Gastrocnemius medialis (tissue), 4 donors: ENCODE results near the gene SPRED2. TPM values are rescaled to one million over a fixed set of nuclear protein-coding genes. Genes with fewer than 3 reads are reported as not detected.

Experiments used
- ATAC-seq, 2 donors: fragments of 150-250 bp; one replicate each; pipeline ENCODE4 v1.9.1; 2016
- DNase-seq, 2 donors: peaks; one replicate each; pipeline ENCODE4 v3.0.0-alpha.2; 2019
- H3K27ac ChIP-seq, 4 donors: fragments of 200-600 bp; sonication (generic); 1 replicate in 1 of 4; 2 replicates in 3 of 4; pipeline ENCODE4 v1.5.1; 2016 to 2018; ENCODE audit warnings: mild to moderate bottlenecking in 2 of 4, moderate library complexity in 1 of 4
- H3K27me3 ChIP-seq, 3 donors: fragments of 200-600 bp; sonication (generic) in 2 of 3; 1 replicate in 1 of 3; 2 replicates in 2 of 3; pipeline versions ENCODE4 v1.5.1 to v1.6.0; 2016 to 2019; ENCODE audit warnings: mild to moderate bottlenecking in 1 of 3, moderate library complexity in 1 of 3
- H3K36me3 ChIP-seq, 2 donors: fragments of 200-600 bp; sonication (generic) in 1 of 2; one replicate each; pipeline ENCODE4 v1.5.1; 2017 to 2018
- H3K4me1 ChIP-seq, 2 donors: fragments of 200-600 bp; sonication (generic) in 1 of 2; one replicate each; pipeline ENCODE4 v1.5.1; 2016 to 2017; ENCODE audit warnings: mild to moderate bottlenecking in 2 of 2
- H3K4me3 ChIP-seq, 4 donors: fragments of 200-600 bp; sonication (generic) in 3 of 4; 1 replicate in 1 of 4; 2 replicates in 3 of 4; pipeline ENCODE4 v1.5.1; 2016 to 2019; ENCODE audit warnings: mild to moderate bottlenecking in 2 of 4
- H3K9me3 ChIP-seq, 3 donors: fragments of 200-600 bp; sonication (generic) in 2 of 3; 1 replicate in 1 of 3; 2 replicates in 2 of 3; pipeline ENCODE4 v1.5.1; 2016 to 2019
- POLR2A ChIP-seq, 2 donors: fragments of 450-650 bp; IDR thresholded peaks; one replicate each; pipeline ENCODE4 v1.6.1; 2017; ENCODE audit warnings: antibody characterized with exemption in 2 of 2, mild to moderate bottlenecking in 2 of 2, moderate library complexity in 2 of 2
- in situ Hi-C, 4 donors: fragments of 200-750 bp; cut with MboI; loops; one replicate each; pipeline versions ENCODE4 v1.15.0 to v1.8.0; 2017; ENCODE audit warnings: low sequenced_read_pairs in 4 of 4
- intact Hi-C: fragments of 100-400 bp; cut with DNase I; formaldehyde crosslinking; loops from one replicate; pipeline ENCODE4 v1.15.1; 2023; ENCODE audit warnings: low total_unique reads
- total RNA-seq, 4 donors: library from RNA; depleted of rRNA; stranded (reverse); fragments of >200 nt; gene quantifications; one replicate each; pipeline versions ENCODE4 v1.1.0 to v1.2.3, GENCODE V29; 2016
- TF ChIP-seq, protein P1 (sequence below), 5 experiments: fragments of 450-650 bp in 3 of 5; fragments of 200-600 bp in 2 of 5; sonication (generic) in 2 of 5; IDR thresholded peaks in 4 of 5; conservative IDR thresholded peaks in 1 of 5; 1 replicate in 4 of 5; 2 replicates in 1 of 5; pipeline ENCODE4 v1.5.1; 2016 to 2019; ENCODE audit warnings: antibody characterized with exemption in 5 of 5, mild to moderate bottlenecking in 3 of 5, moderate library complexity in 3 of 5

SPRED2 gene
- total RNA-seq, 4 donors from 2014 or later: 4.1 to 12.5 (median 7.4) TPM

DNA sequence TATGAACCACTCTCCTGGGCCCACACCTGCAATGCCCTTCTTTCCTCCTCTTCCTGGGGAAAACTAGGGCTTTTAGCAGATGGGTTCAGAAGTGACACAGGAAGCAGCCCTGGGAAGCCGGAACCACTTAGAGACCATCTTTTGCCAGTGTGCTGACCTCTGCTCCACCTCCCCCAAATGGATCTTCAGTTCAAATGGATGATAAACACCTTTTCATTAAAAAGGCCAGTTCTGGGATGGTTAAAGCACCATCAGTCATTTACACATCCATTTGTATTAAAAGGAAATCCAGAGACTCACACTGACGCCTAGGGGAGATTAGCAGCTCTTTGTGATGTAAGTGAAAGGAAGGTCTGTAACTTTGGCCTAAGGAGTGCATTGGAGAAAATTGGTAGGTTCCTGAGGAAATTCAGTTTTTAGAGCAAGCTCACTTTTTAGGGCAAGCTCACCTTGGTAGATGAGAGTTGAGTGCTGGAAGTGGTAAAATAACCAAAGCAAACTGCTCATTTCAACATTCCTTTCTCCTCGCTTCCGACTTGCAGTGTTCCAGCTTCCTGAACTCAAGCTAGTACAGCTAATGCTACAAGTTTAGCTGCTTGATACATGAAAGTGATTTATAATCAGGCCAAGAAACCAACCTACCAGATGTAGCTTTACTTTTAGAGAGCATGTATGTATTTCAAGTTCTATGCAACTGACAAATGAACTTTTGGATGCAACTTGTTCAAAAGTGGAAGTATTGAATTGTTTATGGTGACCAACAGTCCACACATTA, 157.1 kb downstream of the SPRED2 start:
- in situ Hi-C loops (loop anchor here in 1 of 4 donors (10.0 kb wide), 1 partner anchor 149 kb away; no protein-coding TSS in a partner anchor), intact Hi-C loops (no loop called here)
- Histone ChIP-seq H3K4me1 (peaks cover 0 to 17% of the 10 kb centered on the region in 2 donors), H3K4me3 (no peak overlapping the region), H3K36me3 (peaks cover 0 to 25% of the 10 kb centered on the region in 2 donors), H3K27me3 (peaks cover 0 to 4% (median 3%) of the 10 kb centered on the region in 3 donors), H3K9me3 (no peaks in the 10 kb centered on the region), H3K27ac (no peak overlapping the region)
- TF ChIP-seq, protein P1, sequence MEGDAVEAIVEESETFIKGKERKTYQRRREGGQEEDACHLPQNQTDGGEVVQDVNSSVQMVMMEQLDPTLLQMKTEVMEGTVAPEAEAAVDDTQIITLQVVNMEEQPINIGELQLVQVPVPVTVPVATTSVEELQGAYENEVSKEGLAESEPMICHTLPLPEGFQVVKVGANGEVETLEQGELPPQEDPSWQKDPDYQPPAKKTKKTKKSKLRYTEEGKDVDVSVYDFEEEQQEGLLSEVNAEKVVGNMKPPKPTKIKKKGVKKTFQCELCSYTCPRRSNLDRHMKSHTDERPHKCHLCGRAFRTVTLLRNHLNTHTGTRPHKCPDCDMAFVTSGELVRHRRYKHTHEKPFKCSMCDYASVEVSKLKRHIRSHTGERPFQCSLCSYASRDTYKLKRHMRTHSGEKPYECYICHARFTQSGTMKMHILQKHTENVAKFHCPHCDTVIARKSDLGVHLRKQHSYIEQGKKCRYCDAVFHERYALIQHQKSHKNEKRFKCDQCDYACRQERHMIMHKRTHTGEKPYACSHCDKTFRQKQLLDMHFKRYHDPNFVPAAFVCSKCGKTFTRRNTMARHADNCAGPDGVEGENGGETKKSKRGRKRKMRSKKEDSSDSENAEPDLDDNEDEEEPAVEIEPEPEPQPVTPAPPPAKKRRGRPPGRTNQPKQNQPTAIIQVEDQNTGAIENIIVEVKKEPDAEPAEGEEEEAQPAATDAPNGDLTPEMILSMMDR (IDR thresholded peaks at IDR 0.05 in 4 of 5, conservative IDR thresholded peaks at IDR 0.05 in 1 of 5): no peak
- TF ChIP-seq POLR2A (IDR thresholded peaks at IDR 0.05): no peak
- ATAC-seq (no peak), DNase-seq (no peak)

- H3K4me3 ChIP-seq: no peak overlapping the region
- ATAC-seq: no peak
- in situ Hi-C loops: loop anchor here in 3 of 4 donors (10.0 to 25.0 kb wide), 2 partner anchors 151 to 164 kb away; partner anchors contain the start of gene SPRED2 (in 2 of the 3)
- no peaks in the 10 kb centered on the region for H3K9me3 ChIP-seq
- no peak overlapping the region for H3K27ac ChIP-seq
- no peak for DNase-seq
- H3K4me1 ChIP-seq: peaks cover 4 to 12% of the 10 kb centered on the region in 2 donors
- TF ChIP-seq POLR2A (IDR thresholded peaks at IDR 0.05): no peak
- TF ChIP-seq, protein P1 (IDR thresholded peaks at IDR 0.05 in 4 of 5, conservative IDR thresholded peaks at IDR 0.05 in 1 of 5): no peak
- intact Hi-C loops: no loop called here
- no peaks in the 10 kb centered on the region for H3K27me3 ChIP-seq
- H3K36me3 ChIP-seq: peaks cover 0 to 32% of the 10 kb centered on the region in 2 donors
Observed at GRCh38 chr2:65273344-65273743, 159.1 kb downstream of the SPRED2 start.

DNA sequence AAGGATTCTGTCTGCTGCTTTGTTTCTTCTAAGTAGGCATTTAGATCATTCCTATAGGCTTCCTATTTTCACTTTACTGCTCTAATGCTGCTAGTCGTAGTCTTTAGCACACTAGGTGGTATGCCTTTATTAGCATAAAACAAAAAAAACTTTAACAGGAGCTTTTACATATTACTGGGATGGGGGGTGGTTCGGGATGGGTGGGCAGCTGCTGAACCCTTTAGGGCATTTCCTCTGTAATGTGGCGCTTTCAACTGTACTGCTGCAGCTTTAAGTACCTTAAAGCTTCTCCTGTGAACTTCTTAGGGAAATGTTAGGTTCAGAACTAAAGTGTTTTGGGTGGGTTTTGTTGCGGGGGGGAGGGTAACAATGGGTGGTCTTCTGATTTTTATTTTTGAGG, 163.4 kb downstream of the SPRED2 start:
- Histone ChIP-seq H3K4me1 (peaks cover 0 to 6% of the 10 kb centered on the region in 2 donors), H3K27ac (no peak overlapping the region), H3K36me3 (peaks cover 0 to 63% of the 10 kb centered on the region in 2 donors), H3K9me3 (no peaks in the 10 kb centered on the region), H3K4me3 (no peak overlapping the region), H3K27me3 (no peaks in the 10 kb centered on the region)
- no peak for TF ChIP-seq POLR2A (IDR thresholded peaks at IDR 0.05)
- TF ChIP-seq, protein P1 (IDR thresholded peaks at IDR 0.05 in 4 of 5, conservative IDR thresholded peaks at IDR 0.05 in 1 of 5): no peak
- intact Hi-C loops (no loop called here), in situ Hi-C loops (loop anchor here (5.0 to 25.0 kb wide), 4 partner anchors 168 to 286 kb away; partner anchors contain the start of gene SPRED2 (in 2 of the 4))
- no peak for DNase-seq
- no peak for ATAC-seq

- ATAC-seq (no peak), DNase-seq (no peak)
- peaks cover 0 to 6% of the 10 kb centered on the region in 2 donors for H3K4me1 ChIP-seq
- TF ChIP-seq, protein P1 (IDR thresholded peaks at IDR 0.05 in 4 of 5, conservative IDR thresholded peaks at IDR 0.05 in 1 of 5): no peak
- TF ChIP-seq POLR2A (IDR thresholded peaks at IDR 0.05): no peak
- H3K36me3 ChIP-seq: peaks cover 0 to 47% of the 10 kb centered on the region in 2 donors
- H3K9me3 ChIP-seq: no peaks in the 10 kb centered on the region
- intact Hi-C loops (no loop called here), in situ Hi-C loops (loop anchor here (5.0 to 25.0 kb wide), 4 partner anchors 170 to 288 kb away; partner anchors contain the start of gene SPRED2 (in 2 of the 4))
- no peak overlapping the region for H3K4me3 ChIP-seq
- no peak overlapping the region for H3K27ac ChIP-seq
- H3K27me3 ChIP-seq: no peaks in the 10 kb centered on the region
Observed at GRCh38 chr2:65267008-65267407, 165.4 kb downstream of the SPRED2 start.
